Measurements from ENCODE around the gene PDE1C. TPM values are rescaled to one million over a fixed set of nuclear protein-coding genes. Genes with fewer than 3 reads are reported as not detected.
A peak's percentile ranks its signal among the peaks of the same experiment; 100 is the strongest.
"Not testable (repeated sequence)": the region's sequence is repeated elsewhere in the genome, so short reads cannot be mapped to it uniquely, and the experiment has no call there.

The PDE1C gene
- total RNA-seq, 2 donors from 2014 or later, result 0.26 to 0.60 TPM

GRCh38 chr7:31850066-31850465, 220.1 kb downstream of the PDE1C start:
- TF ChIP-seq CTCF (conservative IDR thresholded peaks at IDR 0.05), result no peak
- Histone ChIP-seq H3K4me3 (ENCODE audit: low read length) (peak overlapping the region; percentile 46), H3K36me3 (ENCODE audit: control insufficient read depth, insufficient read depth, low read length) (no peaks in the 10 kb centered on the region), H3K9ac (ENCODE audit: extremely low read depth, low read length, poor library complexity, severe bottlenecking) (no peak overlapping the region), H3K27ac (ENCODE audit: low read depth, low read length) (no peak overlapping the region), H3K27me3 (ENCODE audit: control insufficient read depth, insufficient read depth, low read length, poor library complexity, severe bottlenecking) (no peaks in the 10 kb centered on the region), H3K9me3 (ENCODE audit: control insufficient read depth, low read length) (no peaks in the 10 kb centered on the region), H3K4me1 (ENCODE audit: control insufficient read depth, insufficient read depth, low read length) (peaks cover 14% of the 10 kb centered on the region)
- Mint-ChIP-seq H3K4me3 (no peak overlapping the region), H3K27me3 (ENCODE audit: insufficient read depth) (peaks cover 2% of the 10 kb centered on the region), H3K27ac (no peak overlapping the region), H3K36me3 (ENCODE audit: low read depth) (no peaks in the 10 kb centered on the region), H3K4me1 (peaks cover 21% of the 10 kb centered on the region), H3K9me3 (no peaks in the 10 kb centered on the region)
- 94 to 100% methylated on average over 2 to 5 of the region's 5 CpGs for WGBS, 2 experiments (ENCODE audit: insufficient coverage in 1 of 2, insufficient read length in 1 of 2)
- no peak for DNase-seq

- Mint-ChIP-seq H3K4me3 (no peak overlapping the region), H3K4me1 (no peaks in the 10 kb centered on the region), H3K9me3 (no peaks in the 10 kb centered on the region), H3K27ac (no peak overlapping the region), H3K27me3 (ENCODE audit: insufficient read depth) (peaks cover 11% of the 10 kb centered on the region), H3K36me3 (ENCODE audit: low read depth) (no peaks in the 10 kb centered on the region)
- Histone ChIP-seq H3K4me3 (ENCODE audit: low read length) (no peak overlapping the region), H3K9ac (ENCODE audit: extremely low read depth, low read length, poor library complexity, severe bottlenecking) (no peak overlapping the region), H3K36me3 (ENCODE audit: control insufficient read depth, insufficient read depth, low read length) (no peaks in the 10 kb centered on the region), H3K4me1 (ENCODE audit: control insufficient read depth, insufficient read depth, low read length) (no peaks in the 10 kb centered on the region), H3K27ac (ENCODE audit: low read depth, low read length) (no peak overlapping the region), H3K27me3 (ENCODE audit: control insufficient read depth, insufficient read depth, low read length, poor library complexity, severe bottlenecking) (no peaks in the 10 kb centered on the region), H3K9me3 (ENCODE audit: control insufficient read depth, low read length) (no peaks in the 10 kb centered on the region)
- 75% methylated on average over 3 of the region's 4 CpGs; no CpG with 5 or more reads in 1 of the 2 experiments for WGBS, 2 experiments (ENCODE audit: insufficient coverage in 1 of 2, insufficient read length in 1 of 2)
- TF ChIP-seq CTCF (conservative IDR thresholded peaks at IDR 0.05), result no peak
- no peak for DNase-seq
Measured at GRCh38 chr7:31835471-31835870, 234.7 kb downstream of the PDE1C start.

- H3K4me3 Mint-ChIP-seq; H3K27me3 ChIP-seq (ENCODE audit: control insufficient read depth, insufficient read depth, low read length, poor library complexity, severe bottlenecking); H3K27ac ChIP-seq (ENCODE audit: low read depth, low read length); H3K36me3 Mint-ChIP-seq (ENCODE audit: low read depth); H3K27ac Mint-ChIP-seq; H3K9ac ChIP-seq (ENCODE audit: extremely low read depth, low read length, poor library complexity, severe bottlenecking); H3K36me3 ChIP-seq (ENCODE audit: control insufficient read depth, insufficient read depth, low read length); H3K9me3 Mint-ChIP-seq; H3K4me3 ChIP-seq (ENCODE audit: low read length); H3K9me3 ChIP-seq (ENCODE audit: control insufficient read depth, low read length); DNase-seq; H3K4me1 ChIP-seq (ENCODE audit: control insufficient read depth, insufficient read depth, low read length); H3K4me1 Mint-ChIP-seq: not testable (repeated sequence)
- H3K27me3 Mint-ChIP-seq (ENCODE audit: insufficient read depth), result peaks cover 11% of the 10 kb centered on the region
- 92 to 100% methylated on average over 3 of the region's 3 CpGs for WGBS, 2 experiments (ENCODE audit: insufficient coverage in 1 of 2, insufficient read length in 1 of 2)
Measured at GRCh38 chr7:31833625-31834024, 236.6 kb downstream of the PDE1C start.

- Mint-ChIP-seq H3K27ac (no peak overlapping the region), H3K9me3 (no peaks in the 10 kb centered on the region), H3K27me3 (ENCODE audit: insufficient read depth) (peaks cover 8% of the 10 kb centered on the region), H3K4me3 (no peak overlapping the region), H3K4me1 (peaks cover 12% of the 10 kb centered on the region), H3K36me3 (ENCODE audit: low read depth) (no peaks in the 10 kb centered on the region)
- Histone ChIP-seq H3K9me3 (ENCODE audit: control insufficient read depth, low read length) (no peaks in the 10 kb centered on the region), H3K27ac (ENCODE audit: low read depth, low read length) (no peak overlapping the region), H3K27me3 (ENCODE audit: control insufficient read depth, insufficient read depth, low read length, poor library complexity, severe bottlenecking) (no peaks in the 10 kb centered on the region), H3K36me3 (ENCODE audit: control insufficient read depth, insufficient read depth, low read length) (no peaks in the 10 kb centered on the region), H3K4me3 (ENCODE audit: low read length) (no peak overlapping the region), H3K9ac (ENCODE audit: extremely low read depth, low read length, poor library complexity, severe bottlenecking) (no peak overlapping the region), H3K4me1 (ENCODE audit: control insufficient read depth, insufficient read depth, low read length) (no peaks in the 10 kb centered on the region)
- DNase-seq, result peak; percentile 27
- TF ChIP-seq CTCF (conservative IDR thresholded peaks at IDR 0.05), result no peak
Measured at GRCh38 chr7:31828520-31828919, 241.7 kb downstream of the PDE1C start.

All from endodermal cell (in vitro differentiated cells).